Mesothelial cell of epicardium (in vitro differentiated cells): ENCODE measurements around the gene LBP. TPM values are rescaled to one million over a fixed set of nuclear protein-coding genes. Genes with fewer than 3 reads are reported as not detected.

ENCODE experiments used
- DNase-seq, 2 experiments: peaks; one replicate each; pipeline ENCODE4 v3.0.0; 2021; ENCODE audit warnings: low spot score in 2 of 2; ENCODE audit not compliant: unreplicated experiment in 2 of 2
- H3K27ac Mint-ChIP-seq: 2 replicates; pipeline ENCODE4 v1.8.0; 2021; ENCODE audit warnings: mixed read lengths
- H3K27me3 Mint-ChIP-seq: 2 replicates; pipeline ENCODE4 v1.8.0; 2021; ENCODE audit warnings: low read depth, mixed read lengths
- H3K36me3 Mint-ChIP-seq: 2 replicates; pipeline ENCODE4 v1.8.0; 2021; ENCODE audit warnings: mixed read lengths
- H3K4me1 Mint-ChIP-seq: 2 replicates; pipeline ENCODE4 v1.8.0; 2021; ENCODE audit warnings: mixed read lengths
- H3K4me3 Mint-ChIP-seq: 2 replicates; pipeline ENCODE4 v1.8.0; 2021; ENCODE audit warnings: mild to moderate bottlenecking, moderate library complexity, mixed read lengths
- H3K9me3 Mint-ChIP-seq: 2 replicates; pipeline ENCODE4 v1.8.0; 2021; ENCODE audit warnings: mixed read lengths
- total RNA-seq: library from RNA; stranded (reverse); gene quantifications from 3 replicates; pipeline ENCODE4 v1.2.1, GENCODE V29; 2021
- TF ChIP-seq, protein P1 (sequence below): fragments of 200-600 bp; sonication (generic); IDR thresholded peaks from one replicate; pipeline ENCODE4 v1.5.0; 2021; ENCODE audit warnings: antibody characterized with exemption; ENCODE audit not compliant: unreplicated experiment

The LBP gene
- total RNA-seq, 1 donor from 2014 or later: not detected

DNA sequence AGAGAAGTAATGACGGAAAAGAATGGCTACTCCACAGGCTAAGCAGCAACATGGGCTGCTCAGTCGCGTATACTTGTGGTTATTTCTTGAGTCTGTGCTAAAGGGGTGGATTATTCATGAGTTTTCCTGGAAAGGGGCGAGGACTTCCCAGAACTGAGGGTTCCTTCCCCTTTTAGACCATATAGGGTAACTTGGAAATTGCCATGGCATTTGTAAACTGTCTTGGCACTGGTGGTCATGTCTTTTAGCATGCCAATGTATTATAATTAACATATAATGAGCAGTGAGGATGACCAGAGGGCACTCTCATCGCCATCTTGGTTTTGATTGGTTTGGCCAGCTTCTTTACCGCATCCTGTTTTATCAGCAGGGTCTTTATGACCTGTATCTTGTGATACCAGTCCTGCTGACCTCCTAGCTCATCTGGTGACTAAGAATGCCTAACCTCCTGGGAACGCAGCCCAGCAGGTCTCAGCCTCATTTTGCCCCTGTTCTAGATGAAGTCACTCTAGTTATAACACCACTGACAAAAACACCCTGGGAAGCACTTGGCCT is 11.4 kb downstream of the LBP start:
- TF ChIP-seq, protein P1, sequence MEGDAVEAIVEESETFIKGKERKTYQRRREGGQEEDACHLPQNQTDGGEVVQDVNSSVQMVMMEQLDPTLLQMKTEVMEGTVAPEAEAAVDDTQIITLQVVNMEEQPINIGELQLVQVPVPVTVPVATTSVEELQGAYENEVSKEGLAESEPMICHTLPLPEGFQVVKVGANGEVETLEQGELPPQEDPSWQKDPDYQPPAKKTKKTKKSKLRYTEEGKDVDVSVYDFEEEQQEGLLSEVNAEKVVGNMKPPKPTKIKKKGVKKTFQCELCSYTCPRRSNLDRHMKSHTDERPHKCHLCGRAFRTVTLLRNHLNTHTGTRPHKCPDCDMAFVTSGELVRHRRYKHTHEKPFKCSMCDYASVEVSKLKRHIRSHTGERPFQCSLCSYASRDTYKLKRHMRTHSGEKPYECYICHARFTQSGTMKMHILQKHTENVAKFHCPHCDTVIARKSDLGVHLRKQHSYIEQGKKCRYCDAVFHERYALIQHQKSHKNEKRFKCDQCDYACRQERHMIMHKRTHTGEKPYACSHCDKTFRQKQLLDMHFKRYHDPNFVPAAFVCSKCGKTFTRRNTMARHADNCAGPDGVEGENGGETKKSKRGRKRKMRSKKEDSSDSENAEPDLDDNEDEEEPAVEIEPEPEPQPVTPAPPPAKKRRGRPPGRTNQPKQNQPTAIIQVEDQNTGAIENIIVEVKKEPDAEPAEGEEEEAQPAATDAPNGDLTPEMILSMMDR: no peak
- Mint-ChIP-seq H3K36me3 (no peaks in the 10 kb centered on the region), H3K27me3 (no peaks in the 10 kb centered on the region), H3K4me3 (no peak overlapping the region), H3K4me1 (peaks cover 5% of the 10 kb centered on the region), H3K27ac (no peak overlapping the region), H3K9me3 (no peaks in the 10 kb centered on the region)
- no peak for DNase-seq

DNA sequence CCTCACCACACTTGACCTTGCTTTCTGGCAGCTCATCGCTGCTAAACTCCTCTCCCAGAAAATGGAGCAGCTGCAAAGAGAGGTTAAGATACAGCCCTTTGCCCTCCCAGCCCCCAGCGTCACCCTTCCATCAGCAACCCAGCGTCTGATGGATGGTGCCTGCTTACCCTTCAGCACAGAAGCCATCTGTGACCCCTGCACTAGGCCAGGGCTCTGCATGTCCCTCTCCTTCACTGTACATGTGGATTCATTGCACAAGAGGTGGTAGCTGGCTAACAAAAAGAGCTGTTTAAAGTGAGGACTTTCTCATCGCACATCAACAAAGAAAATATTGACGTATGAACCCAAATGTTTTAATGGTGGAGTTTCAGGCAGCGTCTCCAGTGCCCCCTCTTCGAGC is 12.3 kb downstream of the LBP start:
- no peak for DNase-seq
- TF ChIP-seq, protein P1: no peak
- no peaks in the 10 kb centered on the region for H3K9me3 Mint-ChIP-seq
- H3K36me3 Mint-ChIP-seq: no peaks in the 10 kb centered on the region
- no peaks in the 10 kb centered on the region for H3K27me3 Mint-ChIP-seq
- no peak overlapping the region for H3K27ac Mint-ChIP-seq
- H3K4me1 Mint-ChIP-seq: peaks cover under 1% of the 10 kb centered on the region
- H3K4me3 Mint-ChIP-seq: no peak overlapping the region

DNA sequence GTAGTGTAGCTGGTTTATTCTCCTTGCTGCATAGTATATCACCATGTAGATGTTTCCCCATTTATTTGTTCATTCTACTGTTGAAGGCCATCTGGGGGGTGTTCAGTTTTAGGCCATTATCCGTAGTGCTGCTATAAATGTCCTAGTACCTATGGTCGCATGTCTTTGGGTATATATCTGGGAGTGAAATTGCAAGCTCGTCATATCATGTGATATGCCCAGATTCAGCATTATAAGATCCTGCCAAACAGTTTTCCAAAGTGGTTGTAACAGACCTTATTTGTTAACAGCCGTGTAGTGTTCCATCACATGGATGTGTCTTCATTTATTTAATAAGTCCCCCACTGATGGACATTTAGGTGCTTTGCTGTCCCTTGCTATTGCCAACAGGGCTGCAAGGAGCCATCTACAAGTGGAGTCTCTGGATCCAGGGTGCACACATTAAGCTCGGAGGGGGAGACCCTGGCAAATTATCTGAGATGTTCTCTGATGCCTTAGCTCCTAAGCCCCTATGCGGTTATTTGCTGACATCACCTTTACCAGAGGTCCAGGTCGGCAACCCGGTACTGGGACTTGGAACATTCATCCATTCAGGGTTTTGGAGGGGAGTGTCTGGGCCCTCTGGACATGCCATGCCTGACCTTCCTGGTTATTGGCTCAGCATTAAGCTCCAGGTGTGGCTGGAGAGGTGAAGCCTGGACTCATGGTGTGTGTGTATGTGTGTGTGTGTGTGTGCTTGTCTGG is 16.9 kb downstream of the LBP start:
- no peak overlapping the region for H3K4me3 Mint-ChIP-seq
- H3K27me3 Mint-ChIP-seq: no peaks in the 10 kb centered on the region
- no peak overlapping the region for H3K27ac Mint-ChIP-seq
- H3K4me1 Mint-ChIP-seq: no peaks in the 10 kb centered on the region
- H3K36me3 Mint-ChIP-seq: no peaks in the 10 kb centered on the region
- H3K9me3 Mint-ChIP-seq: no peaks in the 10 kb centered on the region
- no peak for DNase-seq
- TF ChIP-seq, protein P1: no peak

DNA sequence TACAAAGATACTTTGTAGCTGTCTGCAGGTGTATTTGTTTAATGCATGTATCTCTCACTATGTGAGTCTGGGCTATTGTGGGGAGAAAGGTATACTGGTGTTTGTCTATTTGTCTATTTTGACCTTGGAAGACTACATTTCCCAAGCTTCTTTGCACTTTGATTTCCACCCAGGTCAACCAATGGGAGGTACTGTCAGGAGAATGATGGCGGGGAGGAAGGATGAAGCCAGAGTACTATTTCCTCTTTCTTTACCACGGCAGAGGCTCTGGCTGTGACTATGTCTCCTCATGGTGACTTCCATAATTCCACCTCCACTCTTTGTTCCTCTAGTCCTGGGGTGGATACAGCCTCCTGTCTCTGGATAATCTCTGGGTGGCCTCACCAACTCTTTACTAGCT is 23.1 kb downstream of the LBP start:
- TF ChIP-seq, protein P1: no peak
- DNase-seq: no peak
- Mint-ChIP-seq H3K4me1 (no peaks in the 10 kb centered on the region), H3K9me3 (no peaks in the 10 kb centered on the region), H3K27ac (no peak overlapping the region), H3K27me3 (peaks cover 17% of the 10 kb centered on the region), H3K4me3 (no peak overlapping the region), H3K36me3 (no peaks in the 10 kb centered on the region)

DNA sequence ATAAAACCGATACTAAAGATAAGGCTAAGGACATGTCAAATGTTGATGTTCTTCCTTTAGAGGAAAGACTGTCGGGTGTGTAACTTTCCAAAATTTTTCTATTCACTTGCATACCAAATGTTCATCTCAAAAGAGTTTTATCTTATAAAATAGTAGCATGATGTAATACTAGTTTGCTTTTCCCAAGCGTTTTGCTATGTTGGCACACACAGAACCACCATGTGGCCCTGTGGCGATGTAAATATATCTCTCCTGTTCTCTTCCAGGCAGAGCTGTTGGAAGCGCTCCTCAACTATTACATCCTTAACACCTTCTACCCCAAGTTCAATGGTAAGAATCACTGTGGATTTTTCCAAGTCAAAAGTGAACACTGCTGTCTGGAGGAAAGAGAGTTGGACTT is 26.5 kb downstream of the LBP start:
- Mint-ChIP-seq H3K36me3 (no peaks in the 10 kb centered on the region), H3K9me3 (no peaks in the 10 kb centered on the region), H3K4me3 (no peak overlapping the region), H3K27me3 (peaks cover 22% of the 10 kb centered on the region), H3K27ac (no peak overlapping the region), H3K4me1 (no peaks in the 10 kb centered on the region)
- TF ChIP-seq, protein P1: no peak
- no peak for DNase-seq
